Trophoblast cell (in vitro differentiated cells and primary cell): ENCODE data around the gene SVBP.

ENCODE experiments used
- DNase-seq, 2 donors: peaks; one replicate each; pipeline ENCODE4 v3.0.0-alpha.2; 2016
- H2AFZ ChIP-seq: 2 replicates; pipeline ENCODE4 v1.6.1; 2013; ENCODE audit warnings: low read length, moderate library complexity, mild to moderate bottlenecking; ENCODE audit not compliant: insufficient read depth, poor library complexity
- H2AK5ac ChIP-seq: 2 replicates; pipeline ENCODE4 v1.6.1; 2013; ENCODE audit warnings: mild to moderate bottlenecking, low read length
- H2BK120ac ChIP-seq: 2 replicates; pipeline ENCODE4 v1.6.1; 2013; ENCODE audit warnings: low read length, mild to moderate bottlenecking, moderate library complexity; ENCODE audit not compliant: insufficient read depth, poor library complexity
- H2BK12ac ChIP-seq: 2 replicates; pipeline ENCODE4 v1.6.1; 2013; ENCODE audit warnings: mild to moderate bottlenecking, low read length, moderate library complexity
- H2BK5ac ChIP-seq: 2 replicates; pipeline ENCODE4 v1.6.1; 2013; ENCODE audit warnings: low read length, low read depth, moderate library complexity, mild to moderate bottlenecking; ENCODE audit not compliant: poor library complexity
- H3K14ac ChIP-seq: 2 replicates; pipeline ENCODE4 v1.6.1; 2013; ENCODE audit warnings: mild to moderate bottlenecking, low read length
- H3K18ac ChIP-seq: 2 replicates; pipeline ENCODE4 v1.6.1; 2013; ENCODE audit warnings: mild to moderate bottlenecking, low read length
- H3K23ac ChIP-seq: 2 replicates; pipeline ENCODE4 v1.6.1; 2013; ENCODE audit warnings: low read length
- H3K27ac ChIP-seq: 2 replicates; pipeline ENCODE4 v1.5.1; 2013; ENCODE audit warnings: low read depth, mild to moderate bottlenecking, inconsistent platforms, low read length, moderate library complexity
- H3K27me3 ChIP-seq: 2 replicates; pipeline ENCODE4 v1.6.1; 2013; ENCODE audit warnings: inconsistent platforms, mild to moderate bottlenecking, low read length, moderate library complexity; ENCODE audit not compliant: insufficient read depth
- H3K36me3 ChIP-seq, 2 experiments: 1 replicate in 1 of 2; 2 replicates in 1 of 2; pipeline ENCODE4 v1.6.1; 2013; ENCODE audit warnings: low read length in 2 of 2, mild to moderate bottlenecking in 2 of 2, moderate library complexity in 1 of 2; ENCODE audit not compliant: insufficient read depth in 2 of 2, control insufficient read depth in 1 of 2
- H3K4ac ChIP-seq: 2 replicates; pipeline ENCODE4 v1.6.1; 2013; ENCODE audit warnings: low read depth, mild to moderate bottlenecking, low read length, moderate library complexity
- H3K4me1 ChIP-seq, 2 experiments: 1 replicate in 1 of 2; 2 replicates in 1 of 2; pipeline ENCODE4 v1.6.1; 2013; ENCODE audit warnings: low read length in 2 of 2, mild to moderate bottlenecking in 2 of 2, moderate library complexity in 1 of 2; ENCODE audit not compliant: insufficient read depth in 2 of 2, control insufficient read depth in 1 of 2
- H3K4me2 ChIP-seq: 2 replicates; pipeline ENCODE4 v1.6.1; 2013; ENCODE audit warnings: inconsistent platforms, mild to moderate bottlenecking, low read length, moderate library complexity
- H3K4me3 ChIP-seq: 2 replicates; pipeline ENCODE4 v1.5.1; 2013; ENCODE audit warnings: mild to moderate bottlenecking, low read depth, low read length, inconsistent platforms
- H3K79me1 ChIP-seq: one replicate; pipeline ENCODE4 v1.6.1; 2013; ENCODE audit warnings: low read length
- H3K79me2 ChIP-seq: 2 replicates; pipeline ENCODE4 v1.6.1; 2013; ENCODE audit warnings: low read length, mild to moderate bottlenecking; ENCODE audit not compliant: control insufficient read depth, insufficient read depth, poor library complexity
- H3K9ac ChIP-seq: 2 replicates; pipeline ENCODE4 v1.6.1; 2013; ENCODE audit warnings: mild to moderate bottlenecking, low read length
- H3K9me3 ChIP-seq: 2 replicates; pipeline ENCODE4 v1.6.1; 2013; ENCODE audit warnings: low read depth, mild to moderate bottlenecking, control low read depth, inconsistent platforms, low read length; ENCODE audit not compliant: insufficient read depth
- H4K12ac ChIP-seq: 2 replicates; pipeline ENCODE4 v1.6.1; 2013; ENCODE audit warnings: low read depth, mild to moderate bottlenecking, low read length, moderate library complexity
- H4K8ac ChIP-seq: 2 replicates; pipeline ENCODE4 v1.6.1; 2013; ENCODE audit warnings: low read depth, mild to moderate bottlenecking, low read length, moderate library complexity
- H4K91ac ChIP-seq: one replicate; pipeline ENCODE4 v1.6.1; 2013; ENCODE audit warnings: low read depth, mild to moderate bottlenecking, low read length, moderate library complexity
- WGBS: extraction: QIAGEN DNeasy Blood & Tissue Kit; methylation state at CpG from one replicate; pipeline ENCODE4 v1.1.7; 2013; ENCODE audit warnings: missing lambda C conversion rate; ENCODE audit not compliant: insufficient read length, insufficient coverage; ENCODE audit errors: extremely low coverage; 5-methylcytosine and 5-hydroxymethylcytosine counted together

SVBP gene

DNA sequence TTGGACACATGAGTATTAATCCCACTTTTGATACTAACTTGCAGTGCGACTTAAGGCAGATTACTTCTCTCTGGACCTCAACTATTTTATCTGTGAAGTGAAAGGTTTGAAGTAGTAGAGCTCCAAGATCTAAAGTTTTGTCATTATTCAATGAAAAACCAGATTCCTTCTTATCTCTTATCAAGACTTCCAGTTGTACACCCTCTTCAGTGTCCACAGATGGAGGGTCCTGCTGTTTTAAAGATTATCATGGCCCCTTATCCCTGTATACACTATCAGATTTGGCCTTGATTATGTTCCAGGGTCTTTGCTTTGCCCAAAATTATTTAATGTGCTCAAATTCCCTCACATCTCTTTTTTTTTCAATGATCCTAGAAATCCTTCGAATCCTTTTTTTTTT, 49.0 kb downstream of the SVBP start:
- Histone ChIP-seq H3K4me2 (peak overlapping the region; percentile 96), H2AFZ (no peak overlapping the region), H3K27me3 (no peaks in the 10 kb centered on the region), H3K9ac (no peak overlapping the region), H2AK5ac (no peak overlapping the region), H3K4me3 (no peak overlapping the region), H3K9me3 (no peaks in the 10 kb centered on the region), H2BK12ac (no peak overlapping the region), H3K79me1 (peaks cover 13% of the 10 kb centered on the region), H3K79me2 (peaks cover 13% of the 10 kb centered on the region), H2BK5ac (no peak overlapping the region), H3K23ac (no peak overlapping the region), H3K27ac (no peak overlapping the region), H3K36me3 (no peaks in the 10 kb centered on the region), H3K4ac (no peak overlapping the region), H3K4me1 (peaks cover 0 to 3% of the 10 kb centered on the region in 2 experiments), H2BK120ac (no peak overlapping the region), H3K18ac (no peak overlapping the region), H3K14ac (no peak overlapping the region), H4K8ac (no peak overlapping the region), H4K91ac (no peak overlapping the region), H4K12ac (no peak overlapping the region)
- WGBS, result no CpG with 5 or more reads among the region's 2 CpGs
- DNase-seq, result no peak

- H2BK5ac ChIP-seq, result peak overlapping the region; percentile 65
- H3K27ac ChIP-seq, result peak overlapping the region; percentile 42
- H3K79me2 ChIP-seq, result peaks cover 13% of the 10 kb centered on the region
- peak overlapping the region; percentile 49 for H2BK120ac ChIP-seq
- peak in 1 of 2 donors; percentile 28 for DNase-seq
- peak overlapping the region; percentile 93 for H3K4me3 ChIP-seq
- WGBS, result no CpG with 5 or more reads among the region's 23 CpGs
- peak overlapping the region; percentile 88 for H4K8ac ChIP-seq
- peak overlapping the region; percentile 21 for H2AK5ac ChIP-seq
- H3K23ac ChIP-seq, result peak overlapping the region; percentile 18
- peak overlapping the region; percentile 24 for H3K4ac ChIP-seq
- peak overlapping the region; percentile 87 for H3K14ac ChIP-seq
- H3K9ac ChIP-seq, result peak overlapping the region; percentile 90
- peaks cover 0 to 3% of the 10 kb centered on the region in 2 experiments for H3K4me1 ChIP-seq
- H2BK12ac ChIP-seq, result no peak overlapping the region
- H3K79me1 ChIP-seq, result peaks cover 13% of the 10 kb centered on the region
- H3K4me2 ChIP-seq, result peak overlapping the region; percentile 96
- H3K18ac ChIP-seq, result peak overlapping the region; percentile 83
- no peaks in the 10 kb centered on the region for H3K27me3 ChIP-seq
- no peaks in the 10 kb centered on the region for H3K9me3 ChIP-seq
- H3K36me3 ChIP-seq, result no peaks in the 10 kb centered on the region
- peak overlapping the region; percentile 85 for H2AFZ ChIP-seq
- peak overlapping the region; percentile 49 for H4K91ac ChIP-seq
- peak overlapping the region; percentile 47 for H4K12ac ChIP-seq
Measured at GRCh38 chr1:42767510-42768000, 49.6 kb downstream of the SVBP start.

- H3K79me1 ChIP-seq, result peaks cover 13% of the 10 kb centered on the region
- peaks cover 0 to 3% of the 10 kb centered on the region in 2 experiments for H3K4me1 ChIP-seq
- H3K14ac ChIP-seq, result peak within 1 kb of the TSS; percentile 87
- H3K4me2 ChIP-seq, result peak within 1 kb of the TSS; percentile 96
- peak within 1 kb of the TSS; percentile 88 for H4K8ac ChIP-seq
- no peaks in the 10 kb centered on the region for H3K9me3 ChIP-seq
- peak; percentile 100 for DNase-seq
- H3K27ac ChIP-seq, result peak within 1 kb of the TSS; percentile 54
- peaks cover 13% of the 10 kb centered on the region for H3K79me2 ChIP-seq
- H2BK5ac ChIP-seq, result peak within 1 kb of the TSS; percentile 65
- no CpG with 5 or more reads among the region's 82 CpGs for WGBS
- H2AFZ ChIP-seq, result peak within 1 kb of the TSS; percentile 95
- no peaks in the 10 kb centered on the region for H3K27me3 ChIP-seq
- H4K12ac ChIP-seq, result peak within 1 kb of the TSS; percentile 61
- peak within 1 kb of the TSS; percentile 76 for H2AK5ac ChIP-seq
- peak within 1 kb of the TSS; percentile 90 for H3K9ac ChIP-seq
- peak within 1 kb of the TSS; percentile 64 for H2BK120ac ChIP-seq
- no peak within 1 kb of the TSS for H2BK12ac ChIP-seq
- H3K36me3 ChIP-seq, result peaks cover 3 to 4% of the 10 kb centered on the region in 2 experiments
- peak within 1 kb of the TSS; percentile 98 for H3K18ac ChIP-seq
- peak within 1 kb of the TSS; percentile 57 for H3K4ac ChIP-seq
- H3K4me3 ChIP-seq, result peak within 1 kb of the TSS; percentile 95
- H4K91ac ChIP-seq, result peak within 1 kb of the TSS; percentile 82
- peak within 1 kb of the TSS; percentile 18 for H3K23ac ChIP-seq
Measured at GRCh38 chr1:42766741-42767509, 50.3 kb downstream of the SVBP start, which contains the start of the genes C1orf50 and P3H1. C1orf50 (plus strand) TSS chr1:42767249; CDS start chr1:42767312, 63 bp downstream. P3H1 (minus strand) TSS chr1:42767028; CDS start chr1:42766971, 57 bp downstream.

- Histone ChIP-seq H3K9me3 (no peaks in the 10 kb centered on the region), H2BK5ac (peak overlapping the region; percentile 7), H3K4ac (peak overlapping the region; percentile 57), H3K36me3 (peaks cover 3 to 4% of the 10 kb centered on the region in 2 experiments), H3K23ac (no peak overlapping the region), H4K8ac (peak overlapping the region; percentile 84), H2AK5ac (peak overlapping the region; percentile 76), H3K14ac (peak overlapping the region; percentile 87), H3K18ac (peak overlapping the region; percentile 98), H2BK120ac (peak overlapping the region; percentile 64), H3K4me3 (peak overlapping the region; percentile 95), H3K4me1 (peaks cover 0 to 3% of the 10 kb centered on the region in 2 experiments), H3K9ac (peak overlapping the region; percentile 73), H3K27ac (peak overlapping the region; percentile 54), H3K79me2 (peaks cover 13% of the 10 kb centered on the region), H4K12ac (peak overlapping the region; percentile 61), H2AFZ (peak overlapping the region; percentile 95), H4K91ac (peak overlapping the region; percentile 82), H3K4me2 (peak overlapping the region; percentile 96), H3K79me1 (peaks cover 13% of the 10 kb centered on the region), H2BK12ac (no peak overlapping the region), H3K27me3 (no peaks in the 10 kb centered on the region)
- WGBS, result no CpG with 5 or more reads among the region's 44 CpGs
- DNase-seq, result peak in 1 of 2 donors; percentile 67
Measured at GRCh38 chr1:42765832-42766740, 51.1 kb downstream of the SVBP start.
